ENCODE measurements around the gene MAP3K1. TPM values are rescaled to one million over a fixed set of nuclear protein-coding genes. Genes with fewer than 3 reads are reported as not detected.
A peak's percentile ranks its signal among the peaks of the same experiment; 100 is the strongest.

The MAP3K1 gene
- total RNA-seq, 4 donors from 2014 or later = 63.7 to 92.8 (median 68.9) TPM

DNA sequence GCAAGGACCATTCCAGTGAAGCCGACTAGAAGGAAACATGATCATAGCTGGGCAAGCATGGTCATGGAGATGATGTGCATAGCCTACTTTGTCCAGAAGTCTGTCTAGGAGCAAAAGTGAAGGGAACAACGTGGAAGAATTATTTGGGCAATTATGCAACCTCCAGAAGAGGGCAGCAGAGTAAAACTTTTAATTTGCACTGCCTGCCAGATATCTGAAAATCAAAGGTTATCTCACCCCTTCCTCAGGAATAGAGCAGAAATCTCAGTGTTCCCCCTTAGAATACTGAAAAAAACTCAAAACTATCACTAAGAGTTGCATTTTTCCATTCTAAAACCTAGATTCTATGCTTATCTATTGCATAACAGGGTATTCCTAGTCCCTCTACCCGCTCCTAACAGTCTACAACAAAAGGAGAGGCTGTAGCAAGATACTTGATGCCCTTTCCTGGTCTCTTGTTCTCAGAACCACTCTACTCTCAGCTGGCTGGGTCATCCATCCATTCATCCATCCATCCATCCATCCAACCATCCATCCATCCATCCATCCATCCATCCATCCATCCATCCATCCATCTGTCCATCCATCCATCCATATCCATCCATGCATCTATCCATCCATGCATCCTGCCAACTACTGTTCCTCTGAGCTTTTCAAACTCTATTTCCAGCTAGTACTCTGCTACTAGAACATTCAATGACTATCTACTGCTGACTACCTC, 85.7 kb downstream of the MAP3K1 start:
- peak in 1 of 2 donors; percentile 29 for DNase-seq (ENCODE audit: low spot score in 2 of 2)
- TF ChIP-seq POLR2A (IDR thresholded peaks at IDR 0.05) = no peak
- TF ChIP-seq, protein P1, sequence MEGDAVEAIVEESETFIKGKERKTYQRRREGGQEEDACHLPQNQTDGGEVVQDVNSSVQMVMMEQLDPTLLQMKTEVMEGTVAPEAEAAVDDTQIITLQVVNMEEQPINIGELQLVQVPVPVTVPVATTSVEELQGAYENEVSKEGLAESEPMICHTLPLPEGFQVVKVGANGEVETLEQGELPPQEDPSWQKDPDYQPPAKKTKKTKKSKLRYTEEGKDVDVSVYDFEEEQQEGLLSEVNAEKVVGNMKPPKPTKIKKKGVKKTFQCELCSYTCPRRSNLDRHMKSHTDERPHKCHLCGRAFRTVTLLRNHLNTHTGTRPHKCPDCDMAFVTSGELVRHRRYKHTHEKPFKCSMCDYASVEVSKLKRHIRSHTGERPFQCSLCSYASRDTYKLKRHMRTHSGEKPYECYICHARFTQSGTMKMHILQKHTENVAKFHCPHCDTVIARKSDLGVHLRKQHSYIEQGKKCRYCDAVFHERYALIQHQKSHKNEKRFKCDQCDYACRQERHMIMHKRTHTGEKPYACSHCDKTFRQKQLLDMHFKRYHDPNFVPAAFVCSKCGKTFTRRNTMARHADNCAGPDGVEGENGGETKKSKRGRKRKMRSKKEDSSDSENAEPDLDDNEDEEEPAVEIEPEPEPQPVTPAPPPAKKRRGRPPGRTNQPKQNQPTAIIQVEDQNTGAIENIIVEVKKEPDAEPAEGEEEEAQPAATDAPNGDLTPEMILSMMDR (IDR thresholded peaks at IDR 0.05) = no peak
- WGBS, 2 donors = 35% methylated on average over 3 of the region's 3 CpGs
- intact Hi-C loops (cut with DNase I; ENCODE audit: low total_unique reads) = loop anchor here (5.0 to 10.0 kb wide), 2 partner anchors 314 to 1561 kb away; partner anchors contain the start of gene PLK2
- no peak overlapping the region for H3K4me3 ChIP-seq (ENCODE audit: low read depth, poor library complexity, severe bottlenecking)

- intact Hi-C loops (cut with DNase I; ENCODE audit: low total_unique reads) = loop anchor here (10.0 kb wide), 1 partner anchor 306 kb away; no protein-coding TSS in a partner anchor
- H3K4me3 ChIP-seq (ENCODE audit: low read depth, poor library complexity, severe bottlenecking) = peak overlapping the region; percentile 42
- TF ChIP-seq, protein P1 (IDR thresholded peaks at IDR 0.05) = no peak
- no peak for TF ChIP-seq POLR2A (IDR thresholded peaks at IDR 0.05)
- peak in 1 of 2 donors; percentile 94 for DNase-seq (ENCODE audit: low spot score in 2 of 2)
- WGBS, 2 donors = 3 to 5% methylated on average over 19 of the region's 19 CpGs
Measured at GRCh38 chr5:56908942-56909293, 93.6 kb downstream of the MAP3K1 start.

GRCh38 chr5:56909294-56910209, 94.2 kb downstream of the MAP3K1 start, which contains the start of gene SETD9:
Gene SETD9, plus strand, starts transcription at chr5:56909596. Its CDS starts 50 bp downstream, at chr5:56909646.
- TF ChIP-seq, protein P1 (IDR thresholded peaks at IDR 0.05) = no peak
- no peak for TF ChIP-seq POLR2A (IDR thresholded peaks at IDR 0.05)
- peak; percentile 96 to 99 for DNase-seq (ENCODE audit: low spot score in 2 of 2)
- peak within 1 kb of the TSS; percentile 50 for H3K4me3 ChIP-seq (ENCODE audit: low read depth, poor library complexity, severe bottlenecking)
- intact Hi-C loops (cut with DNase I; ENCODE audit: low total_unique reads) = loop anchor here (10.0 kb wide), 1 partner anchor 305 kb away; no protein-coding TSS in a partner anchor
- WGBS, 2 donors = 0 to 1% methylated on average over 37 to 66 of the region's 84 CpGs

DNA sequence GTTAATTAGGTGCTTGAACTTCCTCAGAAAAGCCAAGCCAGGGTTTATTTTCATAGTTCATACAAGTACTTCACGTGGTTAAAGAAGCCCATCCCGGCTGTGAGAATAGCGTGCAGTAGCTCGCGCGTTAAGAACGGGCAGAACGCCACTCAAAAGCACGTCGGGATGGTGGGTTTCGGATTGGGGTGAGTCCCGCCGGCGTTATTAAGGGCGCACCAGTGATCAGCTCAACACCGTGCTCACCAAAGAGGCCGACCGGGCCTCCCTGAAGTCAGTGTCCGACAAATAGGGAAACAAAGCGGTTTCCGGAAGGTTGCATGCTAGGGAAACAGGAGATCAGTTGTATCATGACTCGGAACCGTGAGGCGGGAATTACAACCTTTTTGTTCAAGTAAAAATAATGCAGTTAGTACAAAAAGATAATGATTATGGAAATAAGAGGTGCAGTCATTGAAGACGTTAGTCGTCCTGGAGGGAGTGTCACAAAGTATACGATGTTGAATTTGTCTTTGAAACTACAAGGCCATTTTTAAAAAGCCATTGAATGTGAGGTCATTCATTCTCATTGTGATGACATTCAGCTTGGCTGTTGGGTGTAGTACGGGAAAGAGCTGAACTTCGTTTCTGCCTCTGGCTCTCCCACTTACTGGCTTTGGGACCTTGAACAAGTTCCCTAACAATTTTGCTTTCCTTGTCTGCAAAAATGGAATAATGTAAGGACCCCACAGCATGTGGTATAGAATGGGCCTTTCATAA, 95.0 kb downstream of the MAP3K1 start:
- intact Hi-C loops (cut with DNase I; ENCODE audit: low total_unique reads) = no loop called here
- TF ChIP-seq POLR2A (IDR thresholded peaks at IDR 0.05) = no peak
- TF ChIP-seq, protein P1 (IDR thresholded peaks at IDR 0.05) = no peak
- WGBS, 2 donors = 0 to 2% methylated on average over 29 of the region's 29 CpGs
- H3K4me3 ChIP-seq (ENCODE audit: low read depth, poor library complexity, severe bottlenecking) = peak overlapping the region; percentile 50
- peak; percentile 34 to 91 for DNase-seq (ENCODE audit: low spot score in 2 of 2)

DNA sequence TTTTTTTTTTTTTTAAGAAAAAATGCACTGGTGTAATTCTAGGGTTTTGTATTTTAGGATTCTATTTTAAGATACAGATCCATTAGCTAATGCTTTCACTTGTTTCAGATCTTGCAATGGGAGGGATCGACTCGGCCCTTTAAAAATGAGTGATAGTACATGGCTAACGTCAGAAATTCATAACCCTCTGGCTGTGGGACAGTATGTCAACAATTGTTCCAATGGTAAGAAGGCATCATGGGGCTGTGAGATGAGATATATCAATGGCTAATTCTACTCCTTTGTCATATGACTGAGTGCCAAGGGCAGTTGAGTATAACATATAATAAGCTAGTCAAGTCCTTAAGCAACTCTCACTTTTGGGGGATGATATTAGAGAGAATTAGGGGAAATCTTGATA, 98.4 kb downstream of the MAP3K1 start:
- intact Hi-C loops (cut with DNase I; ENCODE audit: low total_unique reads) = no loop called here
- no peak for TF ChIP-seq POLR2A (IDR thresholded peaks at IDR 0.05)
- TF ChIP-seq, protein P1 (IDR thresholded peaks at IDR 0.05) = no peak

More for the DNA sequence above, 98.4 kb downstream of the MAP3K1 start:
- DNase-seq (ENCODE audit: low spot score in 2 of 2) = no peak
- WGBS, 2 donors = 90 to 92% methylated on average over 3 of the region's 3 CpGs
- H3K4me3 ChIP-seq (ENCODE audit: low read depth, poor library complexity, severe bottlenecking) = no peak overlapping the region
